GM23248 (cell line): ENCODE results near the gene ROR1. TPM values are rescaled to one million over a fixed set of nuclear protein-coding genes. Genes with fewer than 3 reads are reported as not detected.
A peak's percentile ranks its signal among the peaks of the same experiment; 100 is the strongest.

Experiments used
- DNase-seq: peaks from one replicate; pipeline ENCODE4 v3.0.0-alpha.2; 2015
- H2AFZ ChIP-seq: fragments of 200-600 bp; sonication (generic); 2 replicates; pipeline ENCODE4 v1.6.1; 2016; ENCODE audit warnings: antibody characterized with exemption
- H3F3A ChIP-seq: fragments of 200-600 bp; sonication (generic); 2 replicates; pipeline ENCODE4 v1.6.1; 2016; ENCODE audit warnings: mild to moderate bottlenecking, antibody characterized with exemption, mixed run types; ENCODE audit not compliant: insufficient read depth
- H3K27ac ChIP-seq: fragments of 200-600 bp; sonication (generic); 2 replicates; pipeline ENCODE4 v1.5.1; 2016; ENCODE audit warnings: mild to moderate bottlenecking
- H3K27me3 ChIP-seq: fragments of 200-600 bp; sonication (generic); replicated peaks from 2 replicates; pipeline ENCODE4 v1.6.1; 2016; ENCODE audit warnings: mild to moderate bottlenecking; ENCODE audit not compliant: insufficient read depth
- H3K36me3 ChIP-seq: fragments of 200-600 bp; sonication (generic); 2 replicates; pipeline ENCODE4 v1.6.1; 2016; ENCODE audit warnings: low read depth, mild to moderate bottlenecking
- H3K4me1 ChIP-seq: fragments of 200-600 bp; sonication (generic); 2 replicates; pipeline ENCODE4 v1.6.1; 2016; ENCODE audit warnings: mild to moderate bottlenecking; ENCODE audit not compliant: insufficient read depth
- H3K4me2 ChIP-seq: fragments of 200-600 bp; sonication (generic); one replicate; pipeline ENCODE4 v1.6.1; 2016; ENCODE audit warnings: mild to moderate bottlenecking; ENCODE audit not compliant: unreplicated experiment
- H3K4me3 ChIP-seq: fragments of 200-600 bp; sonication (generic); 2 replicates; pipeline ENCODE4 v1.5.1; 2016; ENCODE audit warnings: mild to moderate bottlenecking
- H3K79me2 ChIP-seq: fragments of 200-600 bp; sonication (generic); 2 replicates; pipeline ENCODE4 v1.6.1; 2016; ENCODE audit warnings: mild to moderate bottlenecking; ENCODE audit not compliant: insufficient read depth
- H3K9ac ChIP-seq: fragments of 200-600 bp; sonication (generic); 2 replicates; pipeline ENCODE4 v1.6.1; 2016; ENCODE audit warnings: mild to moderate bottlenecking
- H3K9me2 ChIP-seq: fragments of 200-600 bp; sonication (generic); 2 replicates; pipeline ENCODE4 v1.6.1; 2016; ENCODE audit warnings: mixed run types, mild to moderate bottlenecking, moderate library complexity; ENCODE audit not compliant: insufficient read depth
- H3K9me3 ChIP-seq: fragments of 200-600 bp; sonication (generic); one replicate; pipeline ENCODE4 v1.6.1; 2017; ENCODE audit warnings: low read depth
- H4K20me1 ChIP-seq: fragments of 200-600 bp; sonication (generic); 2 replicates; pipeline ENCODE4 v1.6.0; 2016; ENCODE audit not compliant: insufficient read depth
- EZH2 ChIP-seq: fragments of 200-600 bp; sonication (generic); IDR thresholded peaks from 2 replicates; pipeline ENCODE4 v1.6.1; 2018; ENCODE audit warnings: antibody characterized with exemption, mild to moderate bottlenecking; ENCODE audit not compliant: insufficient read depth, poor library complexity, severe bottlenecking
- EZH2phosphoT487 ChIP-seq: fragments of 200-600 bp; sonication (generic); IDR thresholded peaks from 2 replicates; pipeline ENCODE4 v1.6.1; 2018; ENCODE audit warnings: antibody characterized with exemption, moderate library complexity, mild to moderate bottlenecking, low read depth; ENCODE audit not compliant: insufficient read depth
- WGBS, 2 experiments: methylation state at CpG; one replicate each; pipeline ENCODE4 v1.1.6; 2015 to 2017; ENCODE audit warnings: low lambda C conversion rate in 2 of 2, low coverage in 1 of 2; ENCODE audit errors: missing lambda C conversion rate in 2 of 2; 5-methylcytosine and 5-hydroxymethylcytosine counted together
- in situ Hi-C: fragments of 300-500 bp; cut with MboI; formaldehyde crosslinking; loops from 2 replicates; pipeline ENCODE4 v1.15.0; 2020
- polyA plus RNA-seq: library from polyadenylated mRNA; unstranded; fragments of >200 nt; fragmentation: Nextera tagmentation; extraction: Ambion mirVana; gene quantifications from 2 replicates; pipeline ENCODE4 v1.2.1, GENCODE V29; 2016
- total RNA-seq: library from RNA; depleted of rRNA; stranded (reverse); fragments of >200 nt; shearing (Covaris generic); gene quantifications from 2 replicates; pipeline ENCODE4 v1.2.3, GENCODE V29; 2014

The ROR1 gene
- total and polyA plus RNA-seq, 2 experiments from 2014 or later: 12.0 to 13.3 TPM

DNA sequence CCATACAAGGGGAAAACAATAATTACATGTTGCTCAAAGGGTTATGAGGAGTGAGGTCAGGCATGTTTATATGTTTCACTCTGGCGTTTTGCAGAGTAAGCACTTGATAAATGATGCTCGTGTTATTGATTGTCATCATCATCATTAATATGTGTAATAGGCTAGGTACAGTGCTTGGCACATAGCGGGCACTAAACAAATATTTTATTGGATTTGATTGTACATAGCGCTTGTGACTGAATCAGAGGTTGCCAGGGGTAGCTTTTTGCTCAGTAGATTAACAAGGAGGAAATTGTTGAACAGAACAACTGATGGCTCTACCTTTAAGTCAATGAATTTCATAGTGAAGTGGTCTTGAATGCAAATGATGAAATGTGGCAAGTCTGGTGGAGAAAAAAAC lies 91.7 kb downstream of the ROR1 start:
- Histone ChIP-seq H4K20me1 (no peaks in the 10 kb centered on the region), H2AFZ (no peak overlapping the region), H3K4me3 (no peak overlapping the region), H3K9me2 (no peaks in the 10 kb centered on the region), H3K9ac (no peak overlapping the region), H3K4me1 (peaks cover 16% of the 10 kb centered on the region), H3K27me3 (no peaks in the 10 kb centered on the region), H3K4me2 (no peak overlapping the region), H3K79me2 (peaks cover 26% of the 10 kb centered on the region; the same call in 1 of the 2 replicates), H3K36me3 (no peaks in the 10 kb centered on the region), H3K27ac (no peak overlapping the region), H3F3A (no peaks in the 10 kb centered on the region), H3K9me3 (no peaks in the 10 kb centered on the region)
- TF ChIP-seq EZH2phosphoT487: no peak
- no peak for TF ChIP-seq EZH2
- in situ Hi-C loops: no loop called here
- 76 to 78% methylated on average over 4 of the region's 4 CpGs for WGBS, 2 experiments
- no peak for DNase-seq

DNA sequence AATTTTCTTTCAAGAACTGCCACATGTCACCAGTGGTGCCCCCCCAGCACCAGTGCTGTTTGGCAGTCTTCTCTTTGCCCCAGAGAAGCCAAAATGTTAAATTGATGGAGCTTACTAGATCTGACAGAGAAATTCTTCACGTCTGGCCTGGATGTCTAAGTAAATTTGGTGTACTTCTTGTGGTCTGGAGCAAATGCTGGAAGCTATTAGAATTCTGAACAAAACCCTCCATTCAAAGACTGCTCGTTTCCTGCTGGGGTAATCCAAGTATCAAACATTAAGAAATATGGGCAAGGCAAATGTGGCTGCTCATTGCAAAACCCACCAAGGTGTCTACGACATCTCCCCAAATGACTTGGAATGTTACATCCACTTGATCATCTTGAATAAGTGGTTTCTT lies 92.3 kb downstream of the ROR1 start:
- WGBS, 2 experiments: 63 to 70% methylated on average over 3 of the region's 3 CpGs
- Histone ChIP-seq H3K9me3 (no peaks in the 10 kb centered on the region), H3K4me3 (no peak overlapping the region), H3K4me1 (peaks cover 16% of the 10 kb centered on the region), H3K9me2 (no peaks in the 10 kb centered on the region), H2AFZ (no peak overlapping the region), H3K27ac (no peak overlapping the region), H3K27me3 (no peaks in the 10 kb centered on the region), H4K20me1 (no peaks in the 10 kb centered on the region), H3K79me2 (peaks cover 32% of the 10 kb centered on the region; the same call in 1 of the 2 replicates), H3K9ac (no peak overlapping the region), H3K4me2 (no peak overlapping the region), H3K36me3 (no peaks in the 10 kb centered on the region), H3F3A (no peaks in the 10 kb centered on the region)
- DNase-seq: no peak
- TF ChIP-seq EZH2 (no peak), EZH2phosphoT487 (no peak)
- in situ Hi-C loops: no loop called here

DNA sequence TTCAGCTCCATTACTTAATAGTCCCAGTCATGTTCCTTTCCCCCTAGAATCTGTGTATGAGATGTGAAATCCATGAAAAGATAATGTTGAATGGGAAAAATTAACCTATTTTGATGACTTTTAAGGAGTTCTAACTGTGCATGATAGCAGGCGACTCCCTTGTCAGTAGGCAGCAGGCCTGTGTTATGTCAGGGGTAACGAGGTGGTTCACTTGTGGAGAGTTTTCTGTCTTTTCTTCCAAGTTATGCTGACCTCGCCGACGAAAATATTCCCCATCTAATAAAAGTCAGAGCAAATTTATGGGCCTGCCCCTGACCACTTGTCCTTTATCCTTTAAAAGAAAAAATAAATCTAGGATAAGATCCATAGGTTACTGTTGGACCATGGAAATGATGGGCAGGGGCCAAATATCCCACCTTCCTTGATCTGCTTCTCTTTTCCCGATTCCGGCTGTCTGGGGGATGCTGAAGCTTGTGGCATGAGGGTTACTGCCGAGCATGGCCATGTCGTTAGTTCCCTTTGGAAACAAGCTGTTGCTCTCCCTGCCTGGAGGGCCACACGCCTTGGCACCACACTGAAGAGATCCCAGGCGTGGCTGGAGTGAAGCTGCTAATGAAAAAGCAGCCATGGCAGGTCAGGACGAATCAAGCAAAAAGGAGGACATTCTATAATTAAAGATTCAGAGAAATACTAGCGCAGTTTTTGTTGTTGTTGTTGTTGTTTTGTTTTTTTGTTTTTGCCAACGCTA lies 93.8 kb downstream of the ROR1 start:
- peaks cover 37% of the 10 kb centered on the region; the same call in 1 of the 2 replicates for H3K79me2 ChIP-seq
- H3K9me3 ChIP-seq: no peaks in the 10 kb centered on the region
- DNase-seq: no peak
- H3F3A ChIP-seq: no peaks in the 10 kb centered on the region
- H3K27ac ChIP-seq: no peak overlapping the region
- H3K9me2 ChIP-seq: no peaks in the 10 kb centered on the region
- TF ChIP-seq EZH2phosphoT487 (no peak), EZH2 (no peak)
- H3K4me2 ChIP-seq: no peak overlapping the region
- WGBS, 2 experiments: 91 to 93% methylated on average over 14 of the region's 14 CpGs
- no peak overlapping the region for H3K9ac ChIP-seq
- no peaks in the 10 kb centered on the region for H3K36me3 ChIP-seq
- H3K4me3 ChIP-seq: no peak overlapping the region
- no peaks in the 10 kb centered on the region for H3K27me3 ChIP-seq
- peaks cover 16% of the 10 kb centered on the region for H3K4me1 ChIP-seq
- no peak overlapping the region for H2AFZ ChIP-seq
- in situ Hi-C loops: no loop called here
- no peaks in the 10 kb centered on the region for H4K20me1 ChIP-seq

DNA sequence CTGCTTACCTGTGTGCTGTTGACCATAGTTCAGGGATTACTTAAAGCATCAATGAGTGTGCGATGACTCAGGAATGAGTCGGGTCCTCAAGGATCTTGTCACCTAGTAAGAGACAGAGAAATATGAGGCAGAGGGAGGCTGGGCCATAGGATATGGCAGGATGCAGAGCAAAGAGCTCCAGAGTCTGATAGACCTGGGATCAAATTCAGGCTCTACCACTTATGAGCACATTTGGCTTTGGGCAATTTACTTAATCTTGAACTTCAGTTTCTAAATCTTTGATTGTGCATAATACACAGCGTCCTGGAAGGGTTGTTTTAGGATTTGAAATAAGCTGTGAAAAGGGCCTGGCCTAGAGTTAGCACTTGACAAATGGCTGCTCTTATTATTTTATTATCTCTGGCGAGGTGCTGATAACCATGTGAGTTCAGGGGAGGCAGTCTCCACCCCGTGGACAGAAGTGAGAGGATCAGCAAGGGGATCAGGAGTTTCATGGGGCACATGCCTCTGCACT lies 94.5 kb downstream of the ROR1 start:
- DNase-seq: peak; percentile 57
- Histone ChIP-seq H4K20me1 (no peaks in the 10 kb centered on the region), H3K9me3 (no peaks in the 10 kb centered on the region), H3K9me2 (no peaks in the 10 kb centered on the region), H3K4me2 (no peak overlapping the region), H3K27ac (no peak overlapping the region), H3K9ac (no peak overlapping the region), H3F3A (no peaks in the 10 kb centered on the region), H3K27me3 (no peaks in the 10 kb centered on the region), H3K36me3 (no peaks in the 10 kb centered on the region), H2AFZ (no peak overlapping the region), H3K4me3 (no peak overlapping the region), H3K79me2 (peaks cover 37% of the 10 kb centered on the region; the same call in 1 of the 2 replicates), H3K4me1 (peaks cover 19% of the 10 kb centered on the region)
- no peak for TF ChIP-seq EZH2phosphoT487
- no peak for TF ChIP-seq EZH2
- in situ Hi-C loops: no loop called here
- 37 to 38% methylated on average over 5 of the region's 5 CpGs for WGBS, 2 experiments
